ENCODE measurements around the gene PKD1.

Gene PKD1

DNA sequence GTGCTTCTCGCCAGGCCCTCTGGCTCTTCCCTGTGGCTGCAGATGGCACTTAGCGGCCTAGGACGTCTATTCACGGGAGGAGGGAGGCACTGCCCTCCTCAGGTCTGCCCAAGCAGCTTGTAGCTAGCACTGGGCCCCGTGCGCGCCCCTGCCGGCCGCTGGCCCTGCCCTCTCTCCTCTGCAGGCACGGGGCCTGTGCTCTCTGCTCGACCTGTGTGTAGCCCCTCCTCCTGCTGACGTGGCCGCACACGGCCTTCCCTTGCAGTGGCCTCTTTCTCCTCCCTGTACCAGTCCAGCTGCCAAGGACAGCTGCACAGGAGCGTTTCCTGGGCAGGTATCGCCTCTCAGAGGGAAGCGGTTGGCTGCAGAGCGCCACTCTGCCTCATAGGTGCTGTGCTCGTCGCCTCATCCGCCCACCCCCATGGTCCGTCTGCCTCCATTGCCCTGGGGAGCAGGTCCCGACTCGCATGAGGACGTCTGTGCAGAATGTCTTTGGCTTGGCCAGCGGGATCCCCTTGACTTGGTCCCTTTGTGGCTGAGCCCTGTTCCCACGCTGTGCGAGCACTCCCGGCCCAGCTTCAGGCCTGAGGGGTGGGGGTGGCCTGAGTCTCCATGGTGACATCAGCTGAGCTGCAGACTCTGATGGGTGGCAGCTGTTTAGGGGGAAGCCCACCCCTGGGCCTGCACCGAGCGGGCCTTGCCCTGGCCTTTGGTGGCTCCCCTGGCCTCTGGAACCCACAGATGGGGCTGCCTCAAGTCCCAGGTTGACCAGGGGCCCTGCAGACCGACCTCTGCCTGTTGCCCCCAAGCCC is 53.3 kb downstream of the PKD1 start:
- FAIRE-seq (no peak), DNase-seq (ENCODE audit: extremely low spot score, insufficient read length, low read depth) (no peak)

- no peak for DNase-seq (ENCODE audit: extremely low spot score, insufficient read length, low read depth)
- no peak for FAIRE-seq
Measured at GRCh38 chr16:2081201-2082084, 54.3 kb downstream of the PKD1 start.

- FAIRE-seq (no peak), DNase-seq (ENCODE audit: extremely low spot score, insufficient read length, low read depth) (no peak)
Measured at GRCh38 chr16:2079991-2080390, 55.7 kb downstream of the PKD1 start.

- FAIRE-seq (no peak), DNase-seq (ENCODE audit: extremely low spot score, insufficient read length, low read depth) (no peak)
Measured at GRCh38 chr16:2079311-2079800, 56.3 kb downstream of the PKD1 start.

- DNase-seq (ENCODE audit: extremely low spot score, insufficient read length, low read depth) (no peak), FAIRE-seq (no peak)
Measured at GRCh38 chr16:2078691-2079090, 57.0 kb downstream of the PKD1 start.

DNA sequence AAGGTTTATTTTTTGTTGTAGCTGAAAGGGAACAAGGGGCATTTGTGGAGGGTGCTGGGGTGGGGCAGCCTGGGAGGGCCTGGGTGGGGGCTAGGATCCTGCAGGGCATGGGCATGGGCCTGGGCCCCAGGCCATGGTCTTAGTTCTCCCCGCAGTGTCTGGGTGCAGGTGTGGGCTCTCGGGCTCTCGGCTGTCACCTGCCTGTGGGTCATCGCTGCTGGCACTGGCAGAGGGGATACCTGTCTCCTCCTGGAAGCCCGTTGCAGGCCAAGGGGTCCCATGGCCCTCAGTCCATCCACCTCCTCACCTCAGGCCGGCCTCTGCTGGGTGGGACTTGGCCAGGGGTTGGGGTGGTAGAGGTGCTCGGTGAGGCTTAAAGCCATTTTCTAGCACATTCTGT is 57.6 kb downstream of the PKD1 start:
- no peak for FAIRE-seq

DNA sequence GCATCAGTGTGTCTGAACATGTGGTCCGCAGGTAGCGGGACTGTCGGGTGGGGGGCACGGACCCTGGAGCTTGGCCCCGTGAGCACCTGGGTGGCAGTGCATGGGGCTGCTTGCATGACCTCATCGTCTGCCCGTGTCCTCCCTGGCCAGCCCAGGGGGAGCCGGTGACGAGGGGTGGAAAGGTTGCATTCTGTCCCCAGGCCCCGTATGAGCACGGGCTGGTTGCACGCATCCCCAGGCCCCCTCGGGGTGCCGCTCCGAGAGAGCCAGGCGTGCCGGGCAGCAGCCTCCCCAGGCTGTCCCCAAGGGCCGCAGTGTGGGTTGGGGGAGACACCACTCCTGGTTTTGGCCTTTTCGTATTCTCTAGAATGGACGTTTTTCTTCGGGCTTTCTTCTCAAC is 58.0 kb downstream of the PKD1 start:
- FAIRE-seq, result no peak
- DNase-seq (ENCODE audit: extremely low spot score, insufficient read length, low read depth), result no peak

More for the DNA sequence above, 57.6 kb downstream of the PKD1 start:
- DNase-seq (ENCODE audit: extremely low spot score, insufficient read length, low read depth), result no peak

DNA sequence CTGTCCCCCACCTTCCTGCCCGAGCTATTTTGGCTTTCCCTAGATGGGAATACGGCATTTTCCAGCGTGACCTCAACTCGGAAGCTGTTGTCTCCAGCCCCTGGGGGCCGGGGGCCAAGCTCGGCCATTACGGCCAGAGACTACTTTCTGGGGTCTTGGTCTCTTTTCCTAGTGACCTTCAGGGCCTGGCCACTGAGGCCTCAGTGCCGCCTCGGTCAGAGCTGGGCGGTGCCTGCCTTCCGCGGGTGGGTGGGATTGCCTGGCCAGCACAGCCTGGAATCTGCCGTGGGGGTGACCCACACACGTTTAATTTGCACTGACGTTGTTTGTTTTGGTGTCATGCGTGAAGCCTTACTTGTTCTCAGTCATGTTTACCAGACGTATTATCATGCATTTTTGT is 58.7 kb downstream of the PKD1 start:
- DNase-seq (ENCODE audit: extremely low spot score, insufficient read length, low read depth) (no peak), FAIRE-seq (no peak)

- DNase-seq (ENCODE audit: extremely low spot score, insufficient read length, low read depth), result no peak
Measured at GRCh38 chr16:2076072-2076865, 59.4 kb downstream of the PKD1 start.

DNA sequence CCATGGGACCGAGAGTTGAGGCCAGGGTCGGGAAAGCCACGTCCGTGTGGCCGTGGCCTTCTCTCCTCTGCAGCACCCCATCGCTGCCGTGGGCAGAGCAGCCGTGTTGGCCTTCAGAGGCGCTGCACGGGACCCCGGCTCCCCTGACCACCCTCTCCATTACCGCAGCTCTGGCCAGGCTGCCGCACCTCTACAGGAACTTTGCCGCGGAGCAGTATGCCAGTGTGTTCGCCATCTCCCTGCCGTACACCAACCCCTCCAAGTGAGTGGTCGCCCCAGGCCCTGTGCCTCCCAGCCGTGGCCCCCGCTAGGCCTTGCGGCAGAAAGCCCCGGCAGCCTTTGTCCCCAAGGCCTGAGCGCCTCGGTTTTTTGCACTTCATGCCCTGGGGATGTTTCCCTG is 60.1 kb downstream of the PKD1 start:
- no peak for FAIRE-seq
- DNase-seq (ENCODE audit: extremely low spot score, insufficient read length, low read depth), result no peak

More at GRCh38 chr16:2076072-2076865, 59.4 kb downstream of the PKD1 start:
- no peak for FAIRE-seq

DNA sequence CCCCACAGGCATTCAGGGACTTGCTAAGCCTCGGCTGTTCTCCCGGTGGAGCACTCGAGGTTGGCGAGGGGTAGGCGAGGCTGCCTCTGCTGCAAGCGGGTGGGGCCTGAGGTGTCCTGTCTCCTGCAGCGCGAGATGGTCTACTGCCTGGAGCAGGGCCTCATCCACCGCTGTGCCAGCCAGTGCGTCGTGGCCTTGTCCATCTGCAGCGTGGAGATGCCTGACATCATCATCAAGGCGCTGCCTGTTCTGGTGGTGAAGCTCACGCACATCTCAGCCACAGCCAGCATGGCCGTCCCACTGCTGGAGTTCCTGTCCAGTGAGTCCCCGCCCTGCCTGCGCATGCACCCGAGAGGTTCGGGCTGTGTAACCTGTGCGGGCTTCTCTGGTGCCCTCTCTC is 61.6 kb downstream of the PKD1 start:
- FAIRE-seq (no peak), DNase-seq (ENCODE audit: extremely low spot score, insufficient read length, low read depth) (no peak)

GRCh38 chr16:2072926-2073325 is 62.8 kb downstream of the PKD1 start:
- DNase-seq (ENCODE audit: extremely low spot score, insufficient read length, low read depth), result no peak
- FAIRE-seq, result no peak

DNA sequence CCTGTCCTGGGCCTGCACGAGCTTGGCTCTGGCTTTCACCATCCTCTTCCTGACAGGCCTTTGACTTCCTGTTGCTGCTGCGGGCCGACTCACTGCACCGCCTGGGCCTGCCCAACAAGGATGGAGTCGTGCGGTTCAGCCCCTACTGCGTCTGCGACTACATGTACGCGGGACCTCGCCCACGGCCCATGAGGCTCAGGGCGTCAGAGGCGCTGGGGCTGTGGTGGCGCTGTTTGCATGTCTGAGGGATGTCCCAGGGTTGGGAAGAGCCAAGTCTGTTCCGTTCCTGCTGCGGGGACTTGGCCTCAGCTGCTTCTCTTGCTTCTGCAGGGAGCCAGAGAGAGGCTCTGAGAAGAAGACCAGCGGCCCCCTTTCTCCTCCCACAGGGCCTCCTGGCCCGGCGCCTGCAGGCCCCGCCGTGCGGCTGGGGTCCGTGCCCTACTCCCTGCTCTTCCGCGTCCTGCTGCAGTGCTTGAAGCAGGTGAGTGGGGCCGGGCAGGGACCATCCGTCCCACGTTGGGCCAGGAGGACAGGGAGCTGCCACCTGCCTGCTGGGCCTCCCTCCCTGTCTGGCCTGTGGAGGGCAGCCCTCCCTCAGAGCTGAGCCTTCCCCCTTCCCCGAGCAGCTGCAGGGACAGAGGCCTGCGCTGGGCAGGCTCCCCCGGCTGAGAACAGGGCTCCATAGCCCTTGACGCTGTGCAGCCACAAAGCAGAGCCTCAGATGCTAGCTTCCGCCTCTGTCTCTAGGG is 64.1 kb downstream of the PKD1 start:
- no peak for FAIRE-seq
- DNase-seq (ENCODE audit: extremely low spot score, insufficient read length, low read depth), result no peak

GRCh38 chr16:2070576-2071453 is 64.9 kb downstream of the PKD1 start:
- DNase-seq (ENCODE audit: extremely low spot score, insufficient read length, low read depth), result no peak
- no peak for FAIRE-seq

GRCh38 chr16:2066139-2066538 is 69.6 kb downstream of the PKD1 start:
- FAIRE-seq, result no peak
- no peak for DNase-seq (ENCODE audit: extremely low spot score, insufficient read length, low read depth)

GRCh38 chr16:2064368-2064945 is 71.2 kb downstream of the PKD1 start:
- DNase-seq (ENCODE audit: extremely low spot score, insufficient read length, low read depth) (no peak), FAIRE-seq (no peak)

GRCh38 chr16:2063861-2064260 is 71.8 kb downstream of the PKD1 start:
- FAIRE-seq (no peak), DNase-seq (ENCODE audit: extremely low spot score, insufficient read length, low read depth) (no peak)

DNA sequence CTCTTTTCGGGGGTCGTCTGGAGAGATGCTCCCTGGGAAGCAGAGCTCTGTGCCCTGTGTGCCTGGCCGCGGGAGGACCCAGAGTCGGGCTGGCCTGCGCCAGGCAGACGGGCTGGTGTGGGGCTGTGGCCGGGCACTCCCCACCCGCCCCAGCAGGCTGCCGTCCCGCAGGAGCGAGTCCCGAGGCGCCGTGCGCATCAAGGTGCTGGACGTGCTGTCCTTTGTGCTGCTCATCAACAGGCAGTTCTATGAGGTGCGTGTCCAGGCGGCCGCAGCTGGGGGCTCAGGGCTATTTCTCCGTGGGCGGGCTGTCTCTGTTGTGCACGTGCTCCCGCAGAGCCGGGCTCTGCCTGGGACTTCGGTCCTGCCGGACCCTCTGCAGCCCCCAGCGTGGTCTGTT is 72.9 kb downstream of the PKD1 start:
- DNase-seq (ENCODE audit: extremely low spot score, insufficient read length, low read depth) (no peak), FAIRE-seq (no peak)

Data from GM18507 (cell line).